ENCODE results near the gene USP10. TPM values are rescaled to one million over a fixed set of nuclear protein-coding genes. Genes with fewer than 3 reads are reported as not detected.

Gene USP10
- total and polyA plus RNA-seq, 2 donors, result 31.7 to 44.7 TPM

DNA sequence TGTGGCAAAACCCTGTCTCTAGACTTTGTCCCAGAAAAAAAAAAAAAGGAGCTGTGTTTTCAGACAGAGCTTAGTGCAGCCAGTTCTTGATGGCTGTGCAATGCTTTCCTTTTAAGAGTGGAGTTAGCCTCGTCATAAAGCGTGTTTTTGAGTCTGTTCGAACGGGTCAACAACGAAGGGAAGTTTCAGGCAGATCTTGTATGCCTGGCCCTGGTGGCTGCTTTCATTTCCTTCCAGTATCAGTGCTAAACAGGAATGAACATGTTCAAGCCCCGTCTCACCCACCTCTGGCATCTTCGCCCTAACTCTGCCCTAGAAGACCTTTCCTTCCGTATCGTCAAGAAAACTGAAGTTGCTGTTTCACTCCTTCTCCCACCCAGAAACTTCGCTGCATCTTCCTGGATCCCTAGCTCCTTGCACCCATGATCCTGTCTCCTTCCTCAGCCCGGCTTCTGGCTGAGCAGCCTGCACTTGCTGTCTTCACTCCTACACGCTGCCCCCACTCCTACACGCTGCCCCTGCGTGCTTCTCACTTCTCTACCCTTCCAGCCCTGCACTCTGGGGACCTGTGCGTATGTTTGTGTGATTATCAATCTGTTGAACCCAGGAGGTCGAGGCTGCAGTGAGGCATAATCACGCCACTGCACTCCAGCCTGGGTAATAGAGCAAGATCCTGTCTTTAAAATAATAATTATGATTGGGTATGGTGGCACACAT, 55.3 kb downstream of the USP10 start:
- 92% methylated on average over 17 of the region's 17 CpGs for WGBS
- Histone ChIP-seq H3K27ac (ENCODE audit: low read depth in 1 of 2, low read length in 1 of 2) (no peak overlapping the region), H3K9me3 (ENCODE audit: control insufficient read depth in 2 of 2, insufficient read depth in 1 of 2, low read length in 1 of 2) (no peaks in the 10 kb centered on the region), H3K36me3 (ENCODE audit: control insufficient read depth in 2 of 2, insufficient read depth in 2 of 2, low read length in 1 of 2) (peaks cover 9 to 24% of the 10 kb centered on the region in 2 donors), H3K4me1 (ENCODE audit: control insufficient read depth in 2 of 2, insufficient read depth in 2 of 2, low read length in 2 of 2) (peaks cover 0 to 22% of the 10 kb centered on the region in 2 donors), H3K27me3 (ENCODE audit: control insufficient read depth in 2 of 2, insufficient read depth in 1 of 2, low read length in 1 of 2) (no peaks in the 10 kb centered on the region), H3K4me3 (ENCODE audit: low read length in 2 of 2) (no peak overlapping the region)
- peak in 1 of 9 donors; percentile 20 for DNase-seq (ENCODE audit: low read depth in 6 of 9, low spot score in 9 of 9)

- no peak for DNase-seq (ENCODE audit: low read depth in 6 of 9, low spot score in 9 of 9)
- WGBS, result 48% methylated on average over 2 of the region's 2 CpGs
- peaks cover 12 to 38% of the 10 kb centered on the region in 2 donors for H3K36me3 ChIP-seq (ENCODE audit: control insufficient read depth in 2 of 2, insufficient read depth in 2 of 2, low read length in 1 of 2)
- H3K4me1 ChIP-seq (ENCODE audit: control insufficient read depth in 2 of 2, insufficient read depth in 2 of 2, low read length in 2 of 2), result peaks cover 0 to 22% of the 10 kb centered on the region in 2 donors
- no peaks in the 10 kb centered on the region for H3K9me3 ChIP-seq (ENCODE audit: control insufficient read depth in 2 of 2, insufficient read depth in 1 of 2, low read length in 1 of 2)
- H3K4me3 ChIP-seq (ENCODE audit: low read length in 2 of 2), result no peak overlapping the region
- no peaks in the 10 kb centered on the region for H3K27me3 ChIP-seq (ENCODE audit: control insufficient read depth in 2 of 2, insufficient read depth in 1 of 2, low read length in 1 of 2)
- H3K27ac ChIP-seq (ENCODE audit: low read depth in 1 of 2, low read length in 1 of 2), result no peak overlapping the region
These were observed 57.0 kb downstream of the USP10 start for GRCh38 chr16:84756830-84757229.

- peaks cover 15 to 49% of the 10 kb centered on the region in 2 donors for H3K36me3 ChIP-seq (ENCODE audit: control insufficient read depth in 2 of 2, insufficient read depth in 2 of 2, low read length in 1 of 2)
- peaks cover 0 to 13% of the 10 kb centered on the region in 2 donors for H3K4me1 ChIP-seq (ENCODE audit: control insufficient read depth in 2 of 2, insufficient read depth in 2 of 2, low read length in 2 of 2)
- no peak for DNase-seq (ENCODE audit: low read depth in 6 of 9, low spot score in 9 of 9)
- WGBS, result 76% methylated on average over 7 of the region's 7 CpGs
- H3K27ac ChIP-seq (ENCODE audit: low read depth in 1 of 2, low read length in 1 of 2), result no peak overlapping the region
- H3K9me3 ChIP-seq (ENCODE audit: control insufficient read depth in 2 of 2, insufficient read depth in 1 of 2, low read length in 1 of 2), result no peaks in the 10 kb centered on the region
- no peaks in the 10 kb centered on the region for H3K27me3 ChIP-seq (ENCODE audit: control insufficient read depth in 2 of 2, insufficient read depth in 1 of 2, low read length in 1 of 2)
- no peak overlapping the region for H3K4me3 ChIP-seq (ENCODE audit: low read length in 2 of 2)
These were observed 58.8 kb downstream of the USP10 start for GRCh38 chr16:84758627-84759026.

- no peak overlapping the region for H3K27ac ChIP-seq (ENCODE audit: low read depth in 1 of 2, low read length in 1 of 2)
These were observed 59.3 kb downstream of the USP10 start for GRCh38 chr16:84759061-84759460.

GRCh38 chr16:84759906-84760305, 60.1 kb downstream of the USP10 start:
- Histone ChIP-seq H3K4me1 (ENCODE audit: control insufficient read depth in 2 of 2, insufficient read depth in 2 of 2, low read length in 2 of 2) (peaks cover 0 to 7% of the 10 kb centered on the region in 2 donors), H3K36me3 (ENCODE audit: control insufficient read depth in 2 of 2, insufficient read depth in 2 of 2, low read length in 1 of 2) (peaks cover 25 to 61% of the 10 kb centered on the region in 2 donors), H3K27ac (ENCODE audit: low read depth in 1 of 2, low read length in 1 of 2) (no peak overlapping the region), H3K4me3 (ENCODE audit: low read length in 2 of 2) (no peak overlapping the region), H3K27me3 (ENCODE audit: control insufficient read depth in 2 of 2, insufficient read depth in 1 of 2, low read length in 1 of 2) (no peaks in the 10 kb centered on the region), H3K9me3 (ENCODE audit: control insufficient read depth in 2 of 2, insufficient read depth in 1 of 2, low read length in 1 of 2) (no peaks in the 10 kb centered on the region)
- 95% methylated on average over 3 of the region's 3 CpGs for WGBS
- no peak for DNase-seq (ENCODE audit: low read depth in 6 of 9, low spot score in 9 of 9)

More at GRCh38 chr16:84759061-84759460, 59.3 kb downstream of the USP10 start:
- peaks cover 19 to 54% of the 10 kb centered on the region in 2 donors for H3K36me3 ChIP-seq (ENCODE audit: control insufficient read depth in 2 of 2, insufficient read depth in 2 of 2, low read length in 1 of 2)
- no peaks in the 10 kb centered on the region for H3K9me3 ChIP-seq (ENCODE audit: control insufficient read depth in 2 of 2, insufficient read depth in 1 of 2, low read length in 1 of 2)
- WGBS, result 25% methylated on average over 8 of the region's 8 CpGs
- no peak overlapping the region for H3K4me3 ChIP-seq (ENCODE audit: low read length in 2 of 2)
- no peaks in the 10 kb centered on the region for H3K27me3 ChIP-seq (ENCODE audit: control insufficient read depth in 2 of 2, insufficient read depth in 1 of 2, low read length in 1 of 2)
- DNase-seq (ENCODE audit: low read depth in 6 of 9, low spot score in 9 of 9), result no peak
- H3K4me1 ChIP-seq (ENCODE audit: control insufficient read depth in 2 of 2, insufficient read depth in 2 of 2, low read length in 2 of 2), result peaks cover 0 to 13% of the 10 kb centered on the region in 2 donors

GRCh38 chr16:84761448-84762368, 61.9 kb downstream of the USP10 start:
- DNase-seq (ENCODE audit: low read depth in 6 of 9, low spot score in 9 of 9), result no peak
- Histone ChIP-seq H3K36me3 (ENCODE audit: control insufficient read depth in 2 of 2, insufficient read depth in 2 of 2, low read length in 1 of 2) (peaks cover 42 to 70% of the 10 kb centered on the region in 2 donors), H3K4me1 (ENCODE audit: control insufficient read depth in 2 of 2, insufficient read depth in 2 of 2, low read length in 2 of 2) (peaks cover 0 to 5% of the 10 kb centered on the region in 2 donors), H3K27ac (ENCODE audit: low read depth in 1 of 2, low read length in 1 of 2) (no peak overlapping the region), H3K27me3 (ENCODE audit: control insufficient read depth in 2 of 2, insufficient read depth in 1 of 2, low read length in 1 of 2) (no peaks in the 10 kb centered on the region), H3K4me3 (ENCODE audit: low read length in 2 of 2) (no peak overlapping the region), H3K9me3 (ENCODE audit: control insufficient read depth in 2 of 2, insufficient read depth in 1 of 2, low read length in 1 of 2) (no peaks in the 10 kb centered on the region)
- 98% methylated on average over 17 of the region's 17 CpGs for WGBS

DNA sequence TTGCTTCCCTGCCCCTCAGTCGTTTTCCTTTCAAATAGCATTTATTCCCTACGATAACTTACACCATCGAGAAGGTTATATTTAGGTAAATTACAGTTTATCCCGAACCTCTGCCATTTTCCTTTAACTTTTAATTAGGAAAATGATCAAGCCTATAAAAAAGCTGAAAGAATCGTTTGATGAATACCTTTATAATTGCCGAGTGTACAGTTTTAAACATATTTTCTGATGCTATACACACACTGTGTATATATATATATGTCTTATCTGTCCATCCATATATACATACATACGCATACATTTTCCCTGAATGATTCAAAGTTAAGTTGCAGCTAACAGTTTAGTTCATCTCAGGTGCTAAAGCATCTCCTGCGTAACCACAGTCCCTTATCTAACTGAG, 63.4 kb downstream of the USP10 start:
- Histone ChIP-seq H3K4me1 (ENCODE audit: control insufficient read depth in 2 of 2, insufficient read depth in 2 of 2, low read length in 2 of 2) (peaks cover 0 to 5% of the 10 kb centered on the region in 2 donors), H3K9me3 (ENCODE audit: control insufficient read depth in 2 of 2, insufficient read depth in 1 of 2, low read length in 1 of 2) (no peaks in the 10 kb centered on the region), H3K27me3 (ENCODE audit: control insufficient read depth in 2 of 2, insufficient read depth in 1 of 2, low read length in 1 of 2) (no peaks in the 10 kb centered on the region), H3K4me3 (ENCODE audit: low read length in 2 of 2) (no peak overlapping the region), H3K36me3 (ENCODE audit: control insufficient read depth in 2 of 2, insufficient read depth in 2 of 2, low read length in 1 of 2) (peaks cover 43 to 75% of the 10 kb centered on the region in 2 donors), H3K27ac (ENCODE audit: low read depth in 1 of 2, low read length in 1 of 2) (no peak overlapping the region)
- WGBS, result 98% methylated on average over 8 of the region's 8 CpGs
- DNase-seq (ENCODE audit: low read depth in 6 of 9, low spot score in 9 of 9), result no peak

DNA sequence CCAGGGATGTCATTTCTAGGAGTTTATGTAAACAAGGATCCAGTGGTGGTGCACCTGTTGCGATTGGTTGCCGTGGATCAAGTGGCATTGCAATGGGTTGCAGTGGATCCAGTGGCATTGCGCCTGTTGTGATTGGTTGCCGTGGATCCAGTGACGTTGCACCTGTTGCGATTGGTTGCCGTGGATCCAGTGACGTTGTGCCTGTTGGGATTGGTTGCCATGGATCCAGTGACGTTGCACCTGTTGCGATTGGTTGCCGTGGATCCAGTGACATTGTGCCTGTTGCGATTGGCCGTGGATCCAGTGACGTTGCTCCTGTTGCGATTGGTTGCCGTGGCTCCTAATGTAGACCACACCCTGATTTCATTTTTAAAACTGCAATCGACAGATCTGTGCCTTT, 63.8 kb downstream of the USP10 start:
- no peaks in the 10 kb centered on the region for H3K9me3 ChIP-seq (ENCODE audit: control insufficient read depth in 2 of 2, insufficient read depth in 1 of 2, low read length in 1 of 2)
- H3K27ac ChIP-seq (ENCODE audit: low read depth in 1 of 2, low read length in 1 of 2), result no peak overlapping the region
- DNase-seq (ENCODE audit: low read depth in 6 of 9, low spot score in 9 of 9), result no peak
- H3K36me3 ChIP-seq (ENCODE audit: control insufficient read depth in 2 of 2, insufficient read depth in 2 of 2, low read length in 1 of 2), result peaks cover 45 to 77% of the 10 kb centered on the region in 2 donors
- WGBS, result 98% methylated on average over 17 of the region's 17 CpGs
- no peak overlapping the region for H3K4me3 ChIP-seq (ENCODE audit: low read length in 2 of 2)
- H3K27me3 ChIP-seq (ENCODE audit: control insufficient read depth in 2 of 2, insufficient read depth in 1 of 2, low read length in 1 of 2), result no peaks in the 10 kb centered on the region
- H3K4me1 ChIP-seq (ENCODE audit: control insufficient read depth in 2 of 2, insufficient read depth in 2 of 2, low read length in 2 of 2), result peaks cover 0 to 3% of the 10 kb centered on the region in 2 donors

DNA sequence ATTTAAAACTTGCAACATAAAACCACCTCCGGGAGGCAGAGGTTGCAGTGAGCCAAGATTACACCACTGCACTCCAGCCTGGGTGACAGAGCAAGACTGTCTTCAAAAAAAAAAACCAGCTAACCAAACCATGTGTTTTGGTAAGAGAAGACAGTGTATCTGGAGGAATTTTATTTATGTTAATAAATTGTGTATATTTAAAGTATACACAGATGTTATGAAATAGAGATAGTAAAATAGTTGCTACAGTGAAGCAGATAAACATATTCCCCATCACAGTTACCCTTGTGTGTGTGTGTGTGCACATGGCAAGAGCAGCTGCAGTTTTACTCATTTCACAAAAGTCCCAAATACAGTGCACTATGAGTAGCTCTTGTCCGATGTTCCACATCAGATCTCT, 65.2 kb downstream of the USP10 start:
- Histone ChIP-seq H3K36me3 (ENCODE audit: control insufficient read depth in 2 of 2, insufficient read depth in 2 of 2, low read length in 1 of 2) (peaks cover 55 to 82% of the 10 kb centered on the region in 2 donors), H3K27ac (ENCODE audit: low read depth in 1 of 2, low read length in 1 of 2) (no peak overlapping the region), H3K4me3 (ENCODE audit: low read length in 2 of 2) (no peak overlapping the region), H3K4me1 (ENCODE audit: control insufficient read depth in 2 of 2, insufficient read depth in 2 of 2, low read length in 2 of 2) (no peaks in the 10 kb centered on the region), H3K9me3 (ENCODE audit: control insufficient read depth in 2 of 2, insufficient read depth in 1 of 2, low read length in 1 of 2) (no peaks in the 10 kb centered on the region), H3K27me3 (ENCODE audit: control insufficient read depth in 2 of 2, insufficient read depth in 1 of 2, low read length in 1 of 2) (no peaks in the 10 kb centered on the region)
- 96% methylated on average over 2 of the region's 2 CpGs for WGBS
- DNase-seq (ENCODE audit: low read depth in 6 of 9, low spot score in 9 of 9), result no peak
